Measurements from ENCODE around the gene ATP1B1.
"Not testable (repeated sequence)": the region's sequence is repeated elsewhere in the genome, so short reads cannot be mapped to it uniquely, and the experiment has no call there.

ATP1B1 gene

GRCh38 chr1:169144941-169145626, 38.6 kb downstream of the ATP1B1 start:
- no peak for DNase-seq

- no peak for DNase-seq
Observed at GRCh38 chr1:169146576-169147214, 40.2 kb downstream of the ATP1B1 start.

GRCh38 chr1:169148472-169149252, 42.2 kb downstream of the ATP1B1 start:
- no peak for DNase-seq

GRCh38 chr1:169149555-169150286, 43.2 kb downstream of the ATP1B1 start:
- DNase-seq = no peak

GRCh38 chr1:169150641-169151337, 44.3 kb downstream of the ATP1B1 start:
- DNase-seq = no peak

- no peak for DNase-seq
Observed at GRCh38 chr1:169151338-169151837, 44.9 kb downstream of the ATP1B1 start.

GRCh38 chr1:169155675-169156074, 49.2 kb downstream of the ATP1B1 start:
- no peak for DNase-seq

- no peak for DNase-seq
Observed at GRCh38 chr1:169156580-169156979, 50.1 kb downstream of the ATP1B1 start.

- peak; percentile 35 for DNase-seq
Observed at GRCh38 chr1:169160845-169161495, 54.5 kb downstream of the ATP1B1 start.

- DNase-seq = no peak
Observed at GRCh38 chr1:169161496-169162194, 55.2 kb downstream of the ATP1B1 start.

- peak; percentile 17 for DNase-seq
Observed at GRCh38 chr1:169163059-169163458, 56.6 kb downstream of the ATP1B1 start.

- peak; percentile 49 for DNase-seq
Observed at GRCh38 chr1:169175461-169175860, 69.0 kb downstream of the ATP1B1 start.

- not testable (repeated sequence) for DNase-seq
Observed at GRCh38 chr1:169179431-169179830, 72.9 kb downstream of the ATP1B1 start.

- no peak for DNase-seq
Observed at GRCh38 chr1:169180174-169180573, 73.7 kb downstream of the ATP1B1 start.
